T-helper 1 cell (primary cell): ENCODE results near the gene TMOD2.
"Not testable (repeated sequence)": the region's sequence is repeated elsewhere in the genome, so short reads cannot be mapped to it uniquely, and the experiment has no call there.

Source experiments
- DNase-seq, 5 donors: peaks; one replicate each; pipeline ENCODE4 v3.0.0-alpha.2; 2012 to 2020

The TMOD2 gene

DNA sequence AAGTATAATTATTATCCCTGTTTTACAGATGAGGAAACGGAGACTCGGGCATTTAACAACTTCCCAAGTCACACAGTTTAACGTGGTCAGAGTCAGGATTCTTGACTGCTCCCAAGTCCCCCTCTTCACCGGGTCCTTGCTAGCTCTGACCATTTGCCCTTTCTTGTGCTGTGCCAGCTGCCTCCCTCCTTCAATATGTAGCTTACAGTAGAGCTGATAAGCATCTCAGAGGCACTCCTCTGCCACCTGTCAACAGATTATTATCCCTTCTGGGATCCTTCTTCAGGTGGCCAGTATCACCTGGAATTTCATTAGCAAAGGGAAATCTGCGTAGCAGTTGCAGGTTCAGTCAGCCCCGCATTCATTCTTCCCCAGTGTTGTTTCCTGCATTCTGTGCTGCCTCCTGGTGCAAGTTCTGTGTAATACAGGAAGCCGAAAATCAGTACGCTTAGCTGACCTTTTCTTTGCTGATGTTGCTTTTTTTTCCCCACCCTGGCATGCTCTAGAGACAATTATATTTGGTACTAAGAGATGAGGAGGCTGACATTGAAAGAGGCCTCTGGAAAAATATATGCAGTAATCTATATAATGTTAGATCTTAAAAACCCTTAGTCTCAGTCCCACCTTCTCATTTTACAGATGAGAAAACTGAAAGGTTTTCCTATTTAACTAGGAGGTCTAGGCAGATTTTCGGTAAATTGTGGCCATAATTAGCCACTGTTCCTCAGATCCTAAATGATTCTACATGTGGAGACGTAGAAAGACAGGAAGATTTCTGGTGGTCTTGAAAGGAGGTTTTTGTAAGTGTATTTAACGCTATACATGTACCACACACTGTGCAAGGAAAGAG lies 24.8 kb downstream of the TMOD2 start:
- DNase-seq = peak in 3 of 5 donors; percentile 19 to 33 (median 24)

DNA sequence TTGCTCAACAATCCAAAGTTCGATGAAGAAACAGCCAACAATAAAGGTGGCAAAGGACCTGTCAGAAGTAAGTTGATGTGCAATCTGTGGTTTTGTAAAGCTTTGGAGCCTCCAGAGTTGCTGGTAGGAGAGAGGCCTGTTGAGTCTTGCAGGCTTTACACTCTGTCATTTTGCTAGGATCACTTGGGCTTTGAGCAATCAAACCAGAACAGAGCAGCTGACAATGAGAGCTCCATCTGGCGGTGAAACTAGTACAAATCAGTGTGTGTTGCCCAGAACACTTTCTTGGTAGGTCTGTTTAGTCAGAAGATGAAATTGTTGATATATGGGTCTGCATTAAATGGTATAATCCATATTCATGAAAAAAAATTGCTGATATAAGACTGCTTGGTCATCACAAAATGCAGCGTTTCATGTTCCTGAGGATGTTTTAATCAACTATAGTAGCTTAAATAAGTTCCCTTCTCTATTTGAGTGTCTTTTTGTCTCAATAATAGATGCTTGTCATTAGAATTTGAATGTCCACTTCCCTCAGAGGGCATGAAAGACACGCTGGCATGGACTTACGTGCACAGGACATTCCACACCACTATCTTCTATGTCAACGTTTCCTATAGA lies 25.7 kb downstream of the TMOD2 start:
- DNase-seq = peak; percentile 13 to 65 (median 36)

DNA sequence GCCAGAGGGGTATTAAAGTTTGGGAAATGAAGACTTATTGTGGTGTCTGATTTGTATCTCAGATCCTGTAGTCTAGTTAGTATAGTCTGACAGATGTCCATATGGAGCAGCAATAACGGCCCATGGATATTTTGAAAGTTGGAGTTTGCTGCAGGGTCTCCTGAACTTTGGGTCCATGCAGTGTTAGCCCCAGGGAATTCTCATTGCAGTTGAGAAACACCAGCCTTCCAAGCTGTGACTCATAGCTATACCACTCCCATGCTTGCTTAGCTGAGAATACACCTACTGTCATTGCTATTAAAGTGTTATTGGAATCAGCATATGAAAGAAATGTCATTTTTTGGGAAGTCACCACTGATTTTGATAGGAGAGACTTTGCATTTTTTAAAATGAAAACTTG lies 29.2 kb downstream of the TMOD2 start:
- DNase-seq = no peak

DNA sequence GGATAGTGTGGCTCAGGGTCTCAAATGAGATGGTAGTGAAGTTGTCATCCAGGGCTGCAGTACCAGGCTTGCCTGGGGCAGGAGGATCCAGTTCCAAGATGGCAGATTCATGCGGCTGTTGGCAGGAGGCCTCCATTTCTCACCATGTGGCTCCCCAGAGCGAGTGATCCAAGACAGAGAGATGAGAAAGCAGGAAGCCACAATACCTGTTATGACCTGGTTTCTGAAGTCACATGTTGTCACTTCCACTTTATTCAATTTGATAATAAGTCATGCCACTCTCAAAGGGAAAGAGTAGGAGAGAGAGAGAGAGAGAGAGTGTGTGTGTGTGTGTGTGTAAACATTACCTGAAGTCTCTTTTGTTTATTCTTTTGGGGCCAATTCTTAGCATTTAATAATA lies 30.1 kb downstream of the TMOD2 start:
- no peak for DNase-seq

DNA sequence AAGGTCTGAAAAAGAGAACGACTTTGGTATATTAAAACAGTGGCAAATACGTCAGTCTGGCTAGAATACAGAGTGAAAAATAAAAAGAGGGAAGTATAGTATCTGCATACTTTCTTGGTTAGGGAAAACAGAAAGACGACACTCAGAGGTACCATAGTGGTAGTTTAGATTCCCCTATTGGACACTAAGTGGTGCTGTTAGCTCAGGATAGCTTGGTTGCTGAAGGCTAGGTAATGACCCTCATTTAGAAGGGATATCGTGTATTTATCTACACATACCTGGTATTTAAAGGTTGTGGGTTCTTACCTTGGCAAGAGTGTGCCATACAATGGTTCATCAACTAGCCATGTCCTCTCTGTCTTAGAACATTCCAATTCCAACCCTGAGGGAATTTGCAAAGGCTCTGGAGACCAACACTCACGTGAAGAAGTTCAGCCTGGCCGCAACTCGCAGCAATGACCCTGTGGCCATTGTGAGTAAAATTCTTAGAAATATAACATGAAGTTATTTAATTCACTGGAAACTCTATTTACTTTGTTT lies 31.0 kb downstream of the TMOD2 start:
- no peak for DNase-seq

- DNase-seq = no peak
Measured at GRCh38 chr15:51783967-51784366, 32.6 kb downstream of the TMOD2 start.

DNA sequence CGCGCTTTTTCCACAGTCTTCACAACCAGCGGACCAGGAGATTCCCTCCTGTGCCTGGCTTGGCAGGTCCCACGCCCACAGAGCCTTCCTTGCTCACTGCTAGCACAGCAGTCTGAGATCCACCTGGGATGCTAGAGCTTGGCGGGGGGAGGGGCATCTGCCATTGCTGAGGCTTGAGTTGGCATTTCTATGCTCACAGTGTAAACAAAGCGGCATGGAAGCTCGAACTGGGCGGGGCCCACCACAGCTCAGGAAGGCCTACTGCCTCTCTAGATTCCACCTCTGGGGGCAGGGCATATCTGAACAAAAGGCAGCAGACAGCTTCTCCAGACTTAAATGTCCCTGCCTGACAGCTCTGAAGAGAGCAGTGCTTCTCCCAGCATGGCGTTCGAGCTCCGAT lies 35.7 kb downstream of the TMOD2 start:
- not testable (repeated sequence) for DNase-seq

DNA sequence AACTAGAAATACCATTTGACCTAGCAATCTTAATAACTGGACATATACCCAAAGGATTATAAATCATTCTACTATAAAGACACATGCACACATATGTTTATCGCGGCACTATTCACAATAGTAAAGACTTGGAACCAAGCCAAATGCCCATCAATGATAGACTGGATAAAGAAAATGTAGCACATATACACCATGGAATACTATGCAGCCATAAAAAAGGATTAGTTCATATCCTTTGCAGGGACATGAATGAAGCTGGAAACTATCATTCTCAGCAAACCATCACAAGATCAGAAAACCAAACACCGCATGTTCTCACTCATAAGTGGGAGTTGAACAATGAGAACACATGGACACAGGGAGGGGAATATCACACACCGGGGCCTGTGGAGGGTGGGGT lies 41.1 kb downstream of the TMOD2 start:
- DNase-seq = not testable (repeated sequence)

DNA sequence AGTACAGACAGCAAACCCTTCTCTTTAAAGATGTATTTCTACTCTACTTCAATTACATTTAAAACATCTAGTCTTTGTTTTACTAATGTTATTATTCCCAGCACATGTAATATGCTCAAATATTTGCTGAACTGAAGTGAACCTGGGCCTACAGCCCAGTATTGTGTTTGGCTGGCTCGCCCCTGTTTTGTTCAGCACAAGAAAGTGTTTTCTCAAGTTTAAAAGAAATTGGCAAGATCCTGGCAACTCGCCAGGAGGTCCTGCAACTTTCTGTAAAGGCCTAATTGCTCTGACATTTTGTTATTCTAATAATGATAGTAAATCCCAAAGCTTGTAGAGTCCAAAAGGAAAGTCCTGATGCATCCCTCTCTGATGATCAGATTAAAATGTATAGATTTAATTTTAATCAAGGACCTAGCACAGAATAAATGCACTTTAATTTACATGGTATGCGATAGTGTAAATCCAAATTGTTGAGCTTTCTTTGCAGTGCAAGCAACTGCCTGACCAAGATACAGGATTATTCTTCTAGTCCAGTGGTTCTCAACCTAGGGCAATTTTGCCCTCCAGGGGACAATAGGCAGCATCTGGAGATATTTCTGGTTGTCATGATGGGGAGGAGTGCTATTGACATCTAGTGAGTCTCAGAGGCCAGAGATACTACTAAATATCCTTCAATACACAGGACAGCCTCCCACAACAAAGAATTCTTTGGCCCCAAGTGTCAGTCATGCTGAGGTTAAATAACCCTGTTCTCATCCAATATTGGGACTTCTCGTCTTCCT lies 42.3 kb downstream of the TMOD2 start:
- no peak for DNase-seq

- no peak for DNase-seq
Measured at GRCh38 chr15:51796847-51797401, 45.5 kb downstream of the TMOD2 start.

- no peak for DNase-seq
Measured at GRCh38 chr15:51798281-51798680, 46.9 kb downstream of the TMOD2 start.

GRCh38 chr15:51799282-51800252 lies 48.2 kb downstream of the TMOD2 start:
- DNase-seq = no peak

DNA sequence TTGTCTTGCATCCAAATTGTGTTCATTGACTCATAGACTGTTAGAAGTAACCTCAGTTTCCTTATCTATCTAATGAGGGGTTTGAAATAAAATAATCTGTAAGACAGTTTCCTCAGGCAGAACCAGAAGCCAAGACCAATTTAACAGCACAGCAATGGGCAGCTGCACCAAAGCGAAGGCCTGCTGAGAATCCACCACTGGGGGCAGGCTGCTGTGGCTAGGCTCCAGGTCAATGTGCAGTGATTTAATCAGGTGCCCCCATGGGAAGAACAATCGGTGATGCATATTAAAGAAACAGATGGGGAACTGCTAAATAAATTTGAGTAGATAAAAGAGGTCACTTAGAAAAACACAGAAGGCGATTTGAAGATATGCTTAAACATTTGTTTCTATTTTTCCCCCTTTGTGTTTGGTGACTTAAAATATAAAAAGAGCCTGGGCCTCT lies 50.0 kb downstream of the TMOD2 start:
- DNase-seq = no peak

DNA sequence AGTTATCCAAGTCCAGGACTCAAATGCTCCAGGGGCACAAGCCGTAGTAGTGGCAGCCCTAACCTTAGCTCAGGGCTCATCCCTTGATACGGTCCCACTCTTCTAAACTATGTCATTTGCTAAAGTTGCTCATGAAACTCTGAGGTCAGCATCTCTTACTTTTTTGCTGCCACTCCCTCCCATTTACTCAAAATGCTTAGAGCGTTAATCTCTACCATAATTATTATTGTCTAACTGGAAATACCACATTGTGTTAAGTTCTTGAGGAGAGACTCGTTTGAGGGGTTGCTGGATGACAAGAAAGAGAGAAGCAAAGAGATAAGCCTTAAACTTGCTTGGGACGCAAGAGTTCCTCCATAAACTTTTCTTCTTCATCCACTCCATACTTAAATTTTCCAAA lies 51.2 kb downstream of the TMOD2 start:
- no peak for DNase-seq

GRCh38 chr15:51803965-51804364 lies 52.6 kb downstream of the TMOD2 start:
- no peak for DNase-seq

DNA sequence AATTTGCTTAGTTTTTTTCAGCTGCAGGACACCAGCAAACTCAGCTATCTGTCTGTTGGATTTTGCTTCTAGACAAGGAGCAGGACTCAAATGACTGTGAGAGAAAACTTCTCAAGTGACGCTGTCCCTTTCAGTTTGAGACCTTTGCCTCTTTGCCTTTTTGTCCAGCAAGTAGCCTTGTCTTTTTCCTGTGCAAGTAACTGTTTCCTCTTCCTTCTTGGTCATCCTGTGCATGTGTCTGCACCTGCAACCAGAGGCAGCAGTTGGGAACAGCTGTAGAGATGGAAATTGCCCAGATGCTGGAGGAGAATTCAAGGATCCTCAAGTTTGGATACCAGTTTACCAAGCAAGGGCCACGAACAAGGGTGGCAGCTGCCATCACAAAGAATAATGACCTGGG lies 54.7 kb downstream of the TMOD2 start:
- no peak for DNase-seq

- no peak for DNase-seq
Measured at GRCh38 chr15:51809457-51809856, 58.1 kb downstream of the TMOD2 start.

DNA sequence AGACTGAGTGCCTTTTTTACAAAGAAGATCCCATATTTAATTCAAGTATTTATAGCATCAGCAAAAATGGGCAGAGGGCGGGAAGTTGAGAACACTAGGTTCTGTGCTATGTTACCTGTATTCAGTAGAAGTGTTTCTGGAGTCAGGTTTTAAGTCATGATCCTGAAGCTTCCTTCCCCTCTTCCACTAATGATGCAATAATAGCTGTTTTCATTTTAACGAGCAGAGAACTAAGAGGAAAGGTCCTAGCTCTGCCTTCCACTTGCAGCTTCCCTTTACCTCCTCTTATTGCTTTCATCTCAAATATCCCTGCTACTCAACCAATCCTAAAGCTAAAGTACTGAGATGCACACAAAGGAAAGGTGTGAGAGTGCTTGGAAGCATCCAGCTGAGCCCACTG lies 61.2 kb downstream of the TMOD2 start:
- DNase-seq = no peak

- no peak for DNase-seq
Measured at GRCh38 chr15:51814606-51815005, 63.2 kb downstream of the TMOD2 start.

DNA sequence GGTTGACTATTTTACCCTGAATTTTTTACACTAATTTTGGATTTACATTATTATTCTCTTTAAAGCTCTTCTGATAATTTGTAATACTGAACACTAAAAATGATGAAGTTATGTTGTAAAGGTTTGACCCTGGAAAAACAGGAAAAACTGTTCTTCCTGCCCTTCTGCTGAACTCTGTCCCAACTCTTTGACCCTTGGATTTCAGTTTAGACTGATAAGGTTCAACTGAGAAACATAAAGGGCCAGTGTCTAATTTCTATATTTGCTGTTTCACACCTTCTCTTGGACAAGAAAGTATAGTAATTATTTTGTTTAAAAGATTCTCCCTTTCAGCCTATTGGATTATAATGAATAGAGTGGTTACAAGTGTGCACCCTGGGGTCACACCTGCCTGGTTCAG lies 65.2 kb downstream of the TMOD2 start:
- DNase-seq = no peak

- DNase-seq = no peak
Measured at GRCh38 chr15:51818150-51818549, 66.8 kb downstream of the TMOD2 start.

DNA sequence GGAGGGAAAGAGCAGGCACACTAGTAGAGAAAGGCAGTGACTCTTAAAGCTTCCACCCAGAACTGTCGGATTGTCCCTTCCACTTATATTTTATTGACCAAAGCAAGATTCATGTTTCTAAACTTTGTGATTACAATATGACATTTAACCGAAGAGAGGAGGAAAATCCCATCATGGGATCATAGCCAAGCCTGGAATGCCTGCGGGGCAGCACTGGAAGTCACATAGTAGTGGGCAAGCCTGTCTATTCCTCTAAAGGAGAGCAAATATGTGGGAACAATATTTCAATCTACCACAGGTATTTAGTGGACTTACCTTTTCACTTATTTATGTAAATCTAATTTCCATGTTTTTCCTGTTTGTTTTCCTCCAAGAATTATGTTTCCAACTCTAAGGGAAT lies 74.3 kb downstream of the TMOD2 start:
- DNase-seq = no peak
